A673 (cell line): Measurements from ENCODE around the gene SYT11.
"Not testable (repeated sequence)": the region's sequence is repeated elsewhere in the genome, so short reads cannot be mapped to it uniquely, and the experiment has no call there.

Source experiments
- CTCF ChIP-seq: fragments of 300-800, 200-600 bp; sonication (generic); conservative IDR thresholded peaks from 2 replicates; pipeline ENCODE4 v1.5.1; 2017; ENCODE audit warnings: low read depth, mild to moderate bottlenecking, antibody characterized with exemption, low read length, moderate library complexity, mixed read lengths
- EZH2 ChIP-seq: fragments of 200-600 bp; sonication (generic); IDR thresholded peaks from 2 replicates; pipeline ENCODE4 v1.6.1; 2017; ENCODE audit warnings: borderline replicate concordance, low read depth, mild to moderate bottlenecking, mixed read lengths, antibody characterized with exemption, low read length; ENCODE audit not compliant: poor library complexity, severe bottlenecking

GRCh38 chr1:155895617-155896016 lies 36.2 kb downstream of the SYT11 start:
- not testable (repeated sequence) for TF ChIP-seq CTCF, EZH2
